Measurements from ENCODE around the gene TIFAB. TPM values are rescaled to one million over a fixed set of nuclear protein-coding genes. Genes with fewer than 3 reads are reported as not detected.

Gene TIFAB
- polyA plus RNA-seq, 1 donor from 2014 or later = not detected

GRCh38 chr5:135493406-135494180 is 41.4 kb upstream of the TIFAB start:
- no peaks in the 10 kb centered on the region for H3K9me2 ChIP-seq (ENCODE audit: insufficient read depth, low read length)
- no peaks in the 10 kb centered on the region for H3F3A ChIP-seq (ENCODE audit: insufficient read depth, low read length, poor library complexity, severe bottlenecking)
- H2AFZ ChIP-seq (ENCODE audit: low read depth, low read length) = no peak overlapping the region
- H3K4me3 ChIP-seq (ENCODE audit: low read length) = no peak overlapping the region
- no peaks in the 10 kb centered on the region for H3K79me2 ChIP-seq (replicated peaks; ENCODE audit: insufficient read depth, low read length)
- H3K9me3 ChIP-seq (ENCODE audit: low read length) = no peaks in the 10 kb centered on the region
- no peak overlapping the region for H3K4me2 ChIP-seq (ENCODE audit: low read length)
- TF ChIP-seq SMC3 (conservative IDR thresholded peaks at IDR 0.05; ENCODE audit: poor library complexity) (no peak), MXI1 (conservative IDR thresholded peaks at IDR 0.05; ENCODE audit: poor library complexity, severe bottlenecking) (no peak), TAF1 (IDR thresholded peaks at IDR 0.05; ENCODE audit: low read depth) (no peak), EP300 (conservative IDR thresholded peaks at IDR 0.05; ENCODE audit: poor library complexity, severe bottlenecking) (no peak), EZH2 (IDR thresholded peaks at IDR 0.05; ENCODE audit: borderline replicate concordance, insufficient read depth, low read length, poor library complexity, severe bottlenecking) (no peak), REST (IDR thresholded peaks at IDR 0.05; ENCODE audit: borderline replicate concordance) (no peak), CTCF (IDR thresholded peaks at IDR 0.05; ENCODE audit: poor library complexity, severe bottlenecking) (no peak), POLR2AphosphoS5 (IDR thresholded peaks at IDR 0.05) (no peak), RAD21 (conservative IDR thresholded peaks at IDR 0.05) (no peak)
- peaks cover 48% of the 10 kb centered on the region for H3K27me3 ChIP-seq (ENCODE audit: insufficient read depth, low read depth, low read length)
- H3K27ac ChIP-seq (ENCODE audit: low read length) = no peak overlapping the region
- H3K9ac ChIP-seq (ENCODE audit: low read length) = no peak overlapping the region
- H3K36me3 ChIP-seq (ENCODE audit: insufficient read depth, low read length) = no peaks in the 10 kb centered on the region
- no peaks in the 10 kb centered on the region for H4K20me1 ChIP-seq (ENCODE audit: insufficient read depth)

- H3K27ac ChIP-seq (ENCODE audit: low read length) = no peak overlapping the region
- no peak overlapping the region for H2AFZ ChIP-seq (ENCODE audit: low read depth, low read length)
- no peak overlapping the region for H3K4me3 ChIP-seq (ENCODE audit: low read length)
- no peak overlapping the region for H3K9ac ChIP-seq (ENCODE audit: low read length)
- H3K4me2 ChIP-seq (ENCODE audit: low read length) = no peak overlapping the region
- no peaks in the 10 kb centered on the region for H3K79me2 ChIP-seq (replicated peaks; ENCODE audit: insufficient read depth, low read length)
- H4K20me1 ChIP-seq (ENCODE audit: insufficient read depth) = no peaks in the 10 kb centered on the region
- no peaks in the 10 kb centered on the region for H3K9me2 ChIP-seq (ENCODE audit: insufficient read depth, low read length)
- no peaks in the 10 kb centered on the region for H3K36me3 ChIP-seq (ENCODE audit: insufficient read depth, low read length)
- no peaks in the 10 kb centered on the region for H3K9me3 ChIP-seq (ENCODE audit: low read length)
- TF ChIP-seq TAF1 (IDR thresholded peaks at IDR 0.05; ENCODE audit: low read depth) (no peak), POLR2AphosphoS5 (IDR thresholded peaks at IDR 0.05) (no peak), REST (IDR thresholded peaks at IDR 0.05; ENCODE audit: borderline replicate concordance) (no peak), SMC3 (conservative IDR thresholded peaks at IDR 0.05; ENCODE audit: poor library complexity) (no peak), EP300 (conservative IDR thresholded peaks at IDR 0.05; ENCODE audit: poor library complexity, severe bottlenecking) (no peak)
- peaks cover 58% of the 10 kb centered on the region for H3K27me3 ChIP-seq (ENCODE audit: insufficient read depth, low read depth, low read length)
- no peaks in the 10 kb centered on the region for H3F3A ChIP-seq (ENCODE audit: insufficient read depth, low read length, poor library complexity, severe bottlenecking)
These were observed 40.1 kb upstream of the TIFAB start for GRCh38 chr5:135492319-135492626.

Measured in neural cell (in vitro differentiated cells).